ENCODE data around the gene CERS3.

- TF ChIP-seq YY1 (IDR thresholded peaks at IDR 0.05), result no peak
- TF ChIP-seq GABPA (IDR thresholded peaks at IDR 0.05 in 1 of 2, conservative IDR thresholded peaks at IDR 0.05 in 1 of 2), result no peak
- TF ChIP-seq CTCF (IDR thresholded peaks at IDR 0.05; ENCODE audit: low read depth, low read length, missing input control), result no peak
- TF ChIP-seq TAF1 (conservative IDR thresholded peaks at IDR 0.05), result no peak
- no peak for TF ChIP-seq JUND (IDR thresholded peaks at IDR 0.05)
- TF ChIP-seq ZBTB33 (IDR thresholded peaks at IDR 0.05), result no peak
- TF ChIP-seq REST (IDR thresholded peaks at IDR 0.05), result no peak
- TF ChIP-seq RXRA (IDR thresholded peaks at IDR 0.05), result no peak
- no peak for TF ChIP-seq SP1 (IDR thresholded peaks at IDR 0.05)
- no peak for TF ChIP-seq ATF3 (IDR thresholded peaks at IDR 0.05)
- TF ChIP-seq HNF4G (IDR thresholded peaks at IDR 0.05), result no peak
Observed at GRCh38 chr15:100533886-100534285, 5.1 kb upstream of the CERS3 start.

Data from liver (tissue), 3 donors.